SH-SY5Y (cell line): ENCODE results near the gene SCN9A.

Experiments used
- GATA2 ChIP-seq: IDR thresholded peaks from 2 replicates; pipeline ENCODE4 v1.6.1; 2011; ENCODE audit warnings: mild to moderate bottlenecking, low read depth, low read length
- GATA3 ChIP-seq: IDR thresholded peaks from 2 replicates; pipeline ENCODE4 v1.6.1; 2011; ENCODE audit warnings: low read depth, mild to moderate bottlenecking, low read length, moderate library complexity

SCN9A gene

DNA sequence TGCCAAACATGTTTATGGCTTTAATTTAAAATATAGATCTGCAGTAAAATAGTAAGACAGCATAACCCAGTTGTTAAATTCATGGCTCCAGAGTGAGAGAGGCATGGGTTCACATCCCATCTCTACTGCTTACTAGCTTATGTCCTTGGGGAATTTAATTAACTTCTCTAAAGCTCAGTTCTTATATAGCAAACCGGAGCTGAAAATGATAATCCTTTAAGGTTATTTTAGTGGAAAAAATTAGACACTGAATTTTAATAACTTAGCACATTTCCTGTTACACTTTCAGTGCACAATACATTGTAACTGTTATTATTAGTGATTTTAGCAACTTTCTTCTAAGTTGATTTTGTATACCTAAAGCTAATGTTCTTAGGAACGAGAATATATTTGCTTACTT, 14.8 kb downstream of the SCN9A start:
- TF ChIP-seq GATA3 = no peak
- TF ChIP-seq GATA2 = no peak

DNA sequence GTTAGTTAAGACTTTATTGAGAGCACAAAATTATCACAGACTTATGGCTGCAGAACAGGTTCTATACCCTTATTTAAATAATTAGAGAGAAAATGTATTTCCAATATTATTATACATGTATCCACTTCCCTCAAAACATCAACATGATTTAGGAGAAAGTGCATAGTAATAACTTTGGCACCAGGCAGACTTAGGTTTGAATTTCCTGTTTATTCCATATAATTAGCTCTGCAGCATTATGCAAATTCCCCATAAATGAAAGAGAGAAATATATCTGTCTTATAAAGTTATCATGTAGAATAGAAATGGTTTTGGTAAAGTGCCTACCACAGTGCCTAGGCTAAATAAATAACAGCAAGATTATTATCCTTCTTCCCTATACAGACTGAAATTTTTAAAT, 15.3 kb downstream of the SCN9A start:
- TF ChIP-seq GATA2 = no peak
- no peak for TF ChIP-seq GATA3

DNA sequence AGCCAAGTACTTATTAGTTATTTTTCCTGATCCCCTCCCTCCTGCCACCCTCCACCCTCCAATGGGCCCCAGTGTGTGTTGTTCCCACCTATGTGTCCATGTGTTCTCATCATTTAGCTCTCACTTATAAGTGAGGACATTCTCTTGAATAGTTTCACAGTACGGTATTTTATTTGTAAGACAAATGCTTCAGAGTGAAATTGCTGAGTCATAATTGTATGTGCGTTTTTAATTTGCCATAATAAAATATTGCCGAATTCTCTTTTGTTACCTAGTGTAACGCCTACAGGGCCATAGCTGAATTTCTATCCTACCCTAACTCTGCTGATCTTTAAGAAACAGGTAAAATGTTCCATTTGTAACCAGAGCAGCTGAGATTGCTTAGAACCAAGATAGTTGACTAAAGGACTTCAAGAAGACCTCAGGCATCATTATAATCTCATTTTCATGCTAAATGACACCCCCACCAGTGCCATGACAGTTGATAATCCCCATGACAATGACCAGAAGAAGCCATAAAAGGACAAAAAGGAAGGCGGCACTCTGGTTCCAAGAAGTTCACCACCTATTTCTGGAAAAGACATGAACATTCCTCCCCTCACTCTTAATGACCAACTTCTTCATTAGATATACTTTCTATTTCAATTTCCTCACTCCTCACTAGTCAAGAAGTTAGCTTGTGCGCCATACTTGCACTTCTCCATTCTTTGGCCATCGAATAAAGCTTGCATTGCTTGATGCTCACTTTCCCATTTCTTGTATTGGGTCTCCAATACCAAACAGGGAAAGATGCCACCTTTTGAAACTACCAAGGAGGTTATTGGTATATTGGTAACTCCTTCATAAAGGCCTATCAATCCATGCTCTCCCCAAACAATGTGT, 18.4 kb downstream of the SCN9A start:
- no peak for TF ChIP-seq GATA3

DNA sequence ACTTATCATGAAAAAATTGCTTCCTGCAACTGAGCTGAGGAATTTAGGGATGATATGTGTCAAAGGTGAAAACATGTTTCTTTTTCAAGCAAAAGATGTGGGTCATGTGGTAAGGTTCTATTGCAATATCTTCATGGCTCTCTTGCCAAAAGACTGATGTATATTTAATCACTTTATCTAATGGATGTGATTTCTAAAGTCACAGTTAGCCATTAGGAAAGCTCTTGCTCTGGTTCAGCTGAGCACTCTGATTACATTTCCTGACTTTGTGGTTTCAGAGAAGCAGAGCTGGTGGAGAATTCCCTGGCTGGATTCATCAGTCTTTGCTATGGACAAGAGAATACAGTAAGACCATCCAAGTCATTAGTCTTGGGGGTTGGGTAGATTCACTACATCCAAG, 24.4 kb downstream of the SCN9A start:
- TF ChIP-seq GATA3 = no peak
- no peak for TF ChIP-seq GATA2

DNA sequence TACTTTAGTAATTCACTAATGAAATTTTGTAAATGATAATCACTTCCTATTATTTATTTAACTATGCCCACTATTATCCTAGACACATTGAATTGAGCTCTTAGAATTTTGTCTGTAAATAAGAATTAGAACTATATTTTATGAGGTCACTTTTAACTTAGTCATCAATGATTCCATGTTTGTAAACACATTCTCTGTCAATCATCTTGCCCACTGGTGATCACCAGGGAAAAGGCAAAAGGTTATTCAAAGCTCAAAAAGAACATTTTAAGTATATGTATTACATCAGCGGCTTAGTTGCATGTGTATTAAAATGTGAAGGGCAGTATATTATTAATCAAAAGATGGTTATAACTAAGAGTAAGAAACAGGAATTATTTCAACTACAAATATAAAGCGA, 25.2 kb downstream of the SCN9A start:
- TF ChIP-seq GATA3 (no peak), GATA2 (no peak)

DNA sequence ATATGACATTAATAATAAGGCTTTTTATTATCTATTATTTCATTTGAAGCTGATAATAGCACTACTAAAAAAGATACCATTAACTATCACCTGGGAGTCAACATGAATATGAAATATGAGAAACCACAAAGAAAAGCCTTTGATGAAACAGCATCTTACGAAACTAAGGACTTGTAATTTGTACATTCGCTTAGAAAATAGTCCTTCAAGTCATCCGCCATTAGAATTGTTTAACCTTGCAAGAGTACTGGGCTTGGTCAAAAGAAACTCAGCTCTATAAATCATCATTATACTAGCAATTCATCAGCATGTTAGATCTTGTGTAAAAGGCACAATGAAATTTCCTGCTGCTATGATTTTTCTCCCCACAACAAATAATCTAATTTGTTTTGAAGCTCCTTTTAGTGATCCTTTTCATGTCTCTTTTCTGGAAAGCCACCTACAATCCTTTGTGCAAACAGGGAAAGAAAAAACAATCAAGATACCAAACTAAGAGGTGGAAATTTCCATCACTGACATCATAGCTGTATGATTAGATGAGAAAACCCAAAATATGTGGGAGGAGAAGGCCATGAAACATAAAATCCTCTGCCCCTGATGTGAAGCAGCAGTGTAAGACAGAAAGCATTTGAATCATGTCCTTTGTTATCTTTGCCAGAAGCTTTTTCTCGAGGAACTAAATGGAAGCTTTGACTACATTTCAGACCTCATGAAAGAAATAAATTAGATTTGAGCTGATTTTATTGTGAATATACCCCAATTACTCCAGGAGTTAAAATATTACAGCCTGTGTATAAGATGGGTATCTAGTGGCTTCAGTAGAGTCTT, 31.2 kb downstream of the SCN9A start:
- TF ChIP-seq GATA3 (peak; percentile 82), GATA2 (peak; percentile 25; the same call in 1 of the 2 replicates)

DNA sequence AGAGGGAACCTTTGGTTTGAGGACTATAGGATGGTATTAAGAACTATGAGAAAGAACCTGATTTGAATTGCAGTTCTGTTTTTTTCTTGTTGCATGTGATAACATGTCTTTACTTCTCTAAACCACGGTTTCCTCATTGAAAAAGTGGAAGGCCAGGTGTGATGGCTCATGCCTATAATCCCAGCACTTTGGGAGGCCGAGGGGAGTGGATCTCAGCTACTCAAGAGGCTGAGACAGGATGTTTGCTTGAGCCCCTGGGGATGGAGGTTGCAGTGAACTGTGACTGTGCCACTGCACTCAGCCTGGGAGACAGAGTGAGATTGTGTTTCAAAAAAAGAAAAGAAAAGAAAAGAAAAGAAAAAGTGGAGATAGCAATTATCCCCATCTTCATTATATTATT, 32.3 kb downstream of the SCN9A start:
- TF ChIP-seq GATA3 (no peak), GATA2 (no peak)

DNA sequence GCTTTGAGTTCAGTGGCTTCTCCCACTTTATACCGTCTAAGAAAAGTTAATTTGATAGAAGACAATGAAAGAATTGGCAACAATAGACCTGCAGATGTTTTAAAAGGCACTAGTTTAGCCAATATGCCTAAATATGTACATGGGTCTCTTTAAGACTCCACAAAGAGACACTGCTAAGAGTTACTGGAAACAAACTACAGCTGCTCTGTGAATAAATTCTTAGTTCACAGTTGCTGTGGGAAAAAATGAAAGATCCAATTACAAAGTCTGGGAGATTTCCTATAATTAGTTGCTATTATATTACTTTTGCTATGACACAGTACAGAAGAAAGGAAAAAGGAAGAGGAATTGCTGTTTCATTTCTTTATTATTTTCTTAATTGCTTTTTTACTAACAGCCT, 34.3 kb downstream of the SCN9A start:
- TF ChIP-seq GATA3 (no peak), GATA2 (no peak)

DNA sequence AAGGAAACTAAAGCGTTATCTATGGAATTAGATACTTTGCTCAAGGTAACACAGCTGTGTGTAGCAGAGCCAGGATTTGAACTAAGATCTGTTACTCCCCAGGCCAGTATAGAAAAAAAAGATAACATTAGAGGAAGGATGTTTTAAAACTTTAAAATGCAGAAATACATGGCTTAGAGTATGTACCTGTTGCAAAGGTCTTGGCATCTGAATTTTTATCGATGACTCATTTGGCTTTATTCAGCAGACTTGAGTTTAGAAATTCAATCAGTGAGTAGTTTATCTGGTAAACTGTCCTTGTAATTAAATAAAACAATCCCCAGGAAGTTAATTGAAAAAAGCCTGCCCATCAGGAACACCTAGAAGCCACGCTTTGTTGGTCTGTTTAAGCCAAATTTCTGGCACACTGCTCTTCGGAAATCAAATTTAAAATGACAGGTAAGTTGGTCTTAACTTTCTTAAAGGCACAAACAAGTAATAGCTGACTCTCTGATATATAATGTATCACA, 36.9 kb downstream of the SCN9A start:
- TF ChIP-seq GATA3 (no peak; the same call in 1 of the 2 replicates), GATA2 (no peak)

DNA sequence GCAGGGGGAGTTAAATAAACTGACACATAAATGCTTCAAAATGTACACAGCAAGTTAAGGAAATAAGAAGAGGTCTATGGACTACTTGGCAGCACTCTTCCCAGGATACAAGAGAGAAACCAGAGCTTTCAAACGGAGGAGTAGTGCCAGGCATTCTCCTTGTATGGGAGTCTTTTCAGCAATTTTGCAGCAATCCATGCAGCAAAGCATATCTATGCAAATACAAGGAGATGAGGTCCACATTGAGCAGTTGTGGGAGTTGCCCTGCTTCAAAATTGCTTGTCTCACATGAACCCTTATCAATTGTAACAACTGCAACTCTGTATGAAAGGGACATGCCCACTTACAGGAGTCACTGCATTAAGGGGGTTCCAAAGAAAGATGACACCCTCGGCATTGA, 37.8 kb downstream of the SCN9A start:
- TF ChIP-seq GATA2 (no peak), GATA3 (no peak)

DNA sequence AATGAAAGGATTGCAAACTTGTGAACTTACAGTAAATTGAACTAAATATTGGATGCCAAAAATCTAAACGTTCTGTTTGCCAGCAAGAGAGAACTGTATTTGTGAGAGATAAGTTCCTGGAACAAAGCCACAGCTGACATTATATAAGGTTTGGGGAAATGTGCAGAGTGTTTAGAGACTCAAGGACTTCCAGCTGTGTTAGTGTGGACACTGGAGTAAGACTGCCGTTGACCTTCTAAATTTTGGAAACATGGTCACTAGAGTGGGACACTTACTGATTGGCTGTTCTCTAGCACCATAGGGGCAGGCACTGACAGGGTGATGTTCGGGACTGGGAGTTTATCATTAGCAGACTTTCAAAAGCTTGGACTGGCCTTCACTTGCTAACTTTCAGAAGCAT, 40.5 kb downstream of the SCN9A start:
- TF ChIP-seq GATA2 (no peak), GATA3 (no peak)

DNA sequence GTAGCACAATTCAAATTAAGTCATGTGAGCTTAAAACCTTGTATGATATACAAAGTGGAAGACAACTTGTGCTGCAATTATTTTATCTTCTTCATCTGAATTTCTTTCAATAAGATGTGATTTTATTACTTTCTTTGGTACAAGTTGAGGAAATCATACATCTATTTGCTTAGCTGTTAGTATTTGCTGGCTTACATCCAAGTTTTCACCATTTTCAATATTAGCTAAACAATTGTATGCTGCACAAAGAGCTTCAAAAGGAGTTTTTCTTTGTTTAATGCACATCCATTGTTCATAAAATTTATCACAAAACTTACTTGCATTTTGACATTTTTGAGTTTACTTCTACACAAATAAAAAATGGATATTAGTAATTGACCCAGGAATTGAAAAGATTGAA, 40.9 kb downstream of the SCN9A start:
- TF ChIP-seq GATA2 (no peak), GATA3 (no peak)

DNA sequence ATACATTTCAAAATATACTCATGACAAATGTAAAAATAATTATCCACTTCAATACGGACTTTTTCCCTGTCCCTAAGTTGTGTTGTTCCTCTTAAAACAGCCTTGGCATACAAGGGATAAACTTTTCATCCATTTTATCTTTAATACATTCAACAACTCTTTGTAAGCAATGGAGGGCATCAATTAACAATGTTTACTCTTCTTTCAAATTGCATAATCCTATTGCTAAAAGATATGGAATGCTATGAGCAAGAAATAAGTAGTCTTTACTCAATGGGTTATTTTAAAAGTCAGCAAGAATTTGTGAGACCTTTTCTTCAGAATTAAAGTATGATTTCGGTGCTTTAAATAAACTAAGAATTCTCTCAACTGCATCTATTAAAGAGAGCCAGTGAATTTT, 41.9 kb downstream of the SCN9A start:
- TF ChIP-seq GATA2 = no peak

DNA sequence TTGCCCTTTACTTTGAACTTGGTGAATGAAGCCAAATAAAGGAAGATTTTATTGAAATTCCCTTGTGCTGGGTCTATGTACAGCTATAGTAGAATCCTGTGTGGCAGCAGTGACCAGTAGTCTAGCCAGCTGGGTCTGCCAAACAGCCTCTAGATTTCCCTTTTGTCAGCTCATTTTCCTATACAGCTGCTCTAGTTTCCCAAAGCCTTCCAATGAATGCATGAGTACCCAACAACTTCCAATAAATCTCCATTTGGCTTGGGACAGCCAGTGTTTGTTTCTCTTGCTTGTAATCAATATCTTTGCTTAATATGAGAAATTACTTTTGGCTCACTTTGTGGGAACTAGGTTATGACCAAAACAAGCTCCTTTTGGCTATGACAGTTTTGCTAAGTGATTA, 43.6 kb downstream of the SCN9A start:
- TF ChIP-seq GATA2 = no peak
- no peak for TF ChIP-seq GATA3

DNA sequence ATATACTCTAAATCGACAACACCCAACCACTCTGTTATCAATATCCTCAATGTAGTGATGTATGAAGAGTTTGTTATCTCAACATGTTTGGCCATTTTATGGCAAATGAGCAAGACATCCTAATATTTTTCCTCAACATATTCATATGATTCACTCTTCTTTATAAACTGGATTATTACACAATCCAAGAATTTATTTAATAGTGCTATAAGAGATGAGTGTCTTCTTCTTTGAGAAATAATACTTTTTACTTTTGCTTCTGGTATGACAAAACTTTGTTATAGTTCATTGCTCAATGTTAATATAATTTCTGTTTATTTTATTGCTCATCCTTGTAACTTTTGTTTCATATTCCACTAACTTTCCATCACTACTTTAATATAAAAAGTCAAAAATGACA, 44.3 kb downstream of the SCN9A start:
- TF ChIP-seq GATA2 = no peak
- TF ChIP-seq GATA3 = no peak

DNA sequence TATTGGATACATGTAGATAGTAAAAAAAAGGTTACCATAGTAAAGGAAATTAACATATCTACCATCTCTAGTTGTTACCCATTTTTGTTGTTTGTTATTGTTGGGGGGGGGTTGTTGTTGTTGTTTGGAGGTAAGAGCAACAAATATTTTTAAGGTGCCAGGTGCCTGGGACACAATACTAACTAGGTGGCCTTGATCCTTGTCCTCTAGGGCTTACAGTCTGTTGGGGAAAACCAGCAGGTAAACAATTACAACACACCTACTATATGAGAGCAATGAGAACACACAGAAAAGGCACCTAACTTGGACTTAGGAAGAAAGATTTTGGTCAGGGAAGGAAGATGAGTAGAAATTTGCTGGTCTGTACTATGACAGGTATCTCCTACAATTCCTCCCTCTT, 46.3 kb downstream of the SCN9A start:
- TF ChIP-seq GATA3 (no peak), GATA2 (no peak)
